Measurements from ENCODE around the gene DNAJA2.
"Not testable (repeated sequence)": the region's sequence is repeated elsewhere in the genome, so short reads cannot be mapped to it uniquely, and the experiment has no call there.

Gene DNAJA2

DNA sequence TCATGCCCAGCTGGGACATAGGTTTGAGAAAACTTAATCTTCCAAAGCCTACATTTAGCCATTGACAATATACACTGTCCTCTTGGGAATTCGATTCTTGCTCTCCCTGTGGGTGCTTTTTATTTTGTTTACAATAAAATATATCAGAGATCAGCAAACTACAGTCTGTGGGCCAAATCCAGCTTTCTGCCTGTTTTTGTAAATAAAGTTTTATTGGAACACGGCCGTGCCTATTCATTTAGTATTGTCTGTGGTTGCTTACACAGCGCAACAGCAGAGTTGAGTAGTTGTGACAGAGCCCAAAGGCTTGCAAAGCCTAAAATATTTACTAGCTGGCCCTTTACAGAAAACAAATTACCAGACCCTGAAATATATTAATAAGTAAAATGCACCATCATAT, 39.7 kb upstream of the DNAJA2 start:
- WGBS (ENCODE audit: insufficient coverage): no CpG with 5 or more reads among the region's 4 CpGs
- Histone ChIP-seq H3K27ac (ENCODE audit: insufficient read depth in 1 of 2, low read depth in 1 of 2, low read length in 2 of 2, poor library complexity in 1 of 2, severe bottlenecking in 2 of 2) (no peak overlapping the region), H3K36me3 (ENCODE audit: control insufficient read depth in 4 of 4, insufficient read depth in 4 of 4, low read length in 3 of 4) (no peaks in the 10 kb centered on the region), H3K4me1 (ENCODE audit: control extremely low read depth in 1 of 4, control insufficient read depth in 4 of 4, insufficient read depth in 4 of 4, low read length in 3 of 4) (peaks cover 5 to 22% (median 15%) of the 10 kb centered on the region in 4 experiments), H3K4me3 (ENCODE audit: control insufficient read depth in 1 of 7, extremely low read depth in 1 of 7, insufficient read depth in 4 of 7, low read depth in 2 of 7, low read length in 6 of 7) (no peak overlapping the region), H3K27me3 (replicated peaks in 2 of 5; ENCODE audit: control insufficient read depth in 4 of 5, insufficient read depth in 5 of 5, low read length in 4 of 5) (no peaks in the 10 kb centered on the region), H3K9me3 (ENCODE audit: control extremely low read depth in 1 of 5, control insufficient read depth in 4 of 5, insufficient read depth in 2 of 5, low read depth in 1 of 5, low read length in 4 of 5) (no peaks in the 10 kb centered on the region)
- no peak for DNase-seq
- POLR2A ChIA-PET: no interaction called here
- CTCF ChIA-PET: interaction anchor here (0.7 kb wide), 1 partner anchor 30 kb away, joined by 3 read pairs; no protein-coding TSS in a partner anchor

- DNase-seq; H3K27ac ChIP-seq (ENCODE audit: insufficient read depth in 1 of 2, low read depth in 1 of 2, low read length in 2 of 2, poor library complexity in 1 of 2, severe bottlenecking in 2 of 2); CTCF ChIA-PET; H3K9me3 ChIP-seq (ENCODE audit: control extremely low read depth in 1 of 5, control insufficient read depth in 4 of 5, insufficient read depth in 2 of 5, low read depth in 1 of 5, low read length in 4 of 5); H3K36me3 ChIP-seq (ENCODE audit: control insufficient read depth in 4 of 4, insufficient read depth in 4 of 4, low read length in 3 of 4); H3K4me1 ChIP-seq (ENCODE audit: control extremely low read depth in 1 of 4, control insufficient read depth in 4 of 4, insufficient read depth in 4 of 4, low read length in 3 of 4); POLR2A ChIA-PET; H3K27me3 ChIP-seq (replicated peaks in 2 of 5; ENCODE audit: control insufficient read depth in 4 of 5, insufficient read depth in 5 of 5, low read length in 4 of 5); H3K4me3 ChIP-seq (ENCODE audit: control insufficient read depth in 1 of 7, extremely low read depth in 1 of 7, insufficient read depth in 4 of 7, low read depth in 2 of 7, low read length in 6 of 7): not testable (repeated sequence)
- WGBS (ENCODE audit: insufficient coverage): no CpG with 5 or more reads among the region's 2 CpGs
Measured at GRCh38 chr16:47010812-47011211, 37.3 kb upstream of the DNAJA2 start.

GRCh38 chr16:47008612-47009011, 35.1 kb upstream of the DNAJA2 start:
- WGBS (ENCODE audit: insufficient coverage): 100% methylated on average over 1 of the region's 2 CpGs
- POLR2A ChIA-PET: no interaction called here
- Histone ChIP-seq H3K36me3 (ENCODE audit: control insufficient read depth in 4 of 4, insufficient read depth in 4 of 4, low read length in 3 of 4) (no peaks in the 10 kb centered on the region), H3K27me3 (replicated peaks in 2 of 5; ENCODE audit: control insufficient read depth in 4 of 5, insufficient read depth in 5 of 5, low read length in 4 of 5) (no peaks in the 10 kb centered on the region), H3K4me1 (ENCODE audit: control extremely low read depth in 1 of 4, control insufficient read depth in 4 of 4, insufficient read depth in 4 of 4, low read length in 3 of 4) (no peaks in the 10 kb centered on the region), H3K9me3 (ENCODE audit: control extremely low read depth in 1 of 5, control insufficient read depth in 4 of 5, insufficient read depth in 2 of 5, low read depth in 1 of 5, low read length in 4 of 5) (no peaks in the 10 kb centered on the region), H3K27ac (ENCODE audit: insufficient read depth in 1 of 2, low read depth in 1 of 2, low read length in 2 of 2, poor library complexity in 1 of 2, severe bottlenecking in 2 of 2) (no peak overlapping the region), H3K4me3 (ENCODE audit: control insufficient read depth in 1 of 7, extremely low read depth in 1 of 7, insufficient read depth in 4 of 7, low read depth in 2 of 7, low read length in 6 of 7) (no peak overlapping the region)
- CTCF ChIA-PET: interaction anchor here (1.3 kb wide), 1 partner anchor 14 kb away, joined by 4 read pairs; no protein-coding TSS in a partner anchor
- DNase-seq: no peak

DNA sequence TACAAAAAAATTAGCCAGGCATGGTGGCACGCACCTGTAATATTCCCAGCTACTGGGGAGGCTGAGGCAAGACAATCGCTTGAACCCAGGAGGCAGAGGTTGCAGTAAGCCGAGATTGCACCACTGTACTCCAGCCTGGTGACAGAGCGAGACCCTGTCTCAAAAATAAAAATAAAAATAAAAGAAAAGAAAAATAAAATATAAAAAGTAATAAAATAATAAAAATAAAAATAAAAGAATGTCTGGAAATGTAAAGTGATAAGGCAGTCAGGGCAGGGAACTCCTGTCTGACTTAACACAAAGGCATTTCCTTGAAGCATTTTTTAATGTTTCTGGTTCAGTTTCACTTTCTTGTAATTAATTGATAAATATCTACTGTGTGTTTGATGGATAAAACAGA, 34.7 kb upstream of the DNAJA2 start:
- 80% methylated on average over 1 of the region's 4 CpGs for WGBS (ENCODE audit: insufficient coverage)
- H3K9me3 ChIP-seq (ENCODE audit: control extremely low read depth in 1 of 5, control insufficient read depth in 4 of 5, insufficient read depth in 2 of 5, low read depth in 1 of 5, low read length in 4 of 5): no peaks in the 10 kb centered on the region
- CTCF ChIA-PET: interaction anchor here (1.3 kb wide), 1 partner anchor 14 kb away, joined by 4 read pairs; no protein-coding TSS in a partner anchor
- H3K4me1 ChIP-seq (ENCODE audit: control extremely low read depth in 1 of 4, control insufficient read depth in 4 of 4, insufficient read depth in 4 of 4, low read length in 3 of 4): no peaks in the 10 kb centered on the region
- H3K4me3 ChIP-seq (ENCODE audit: control insufficient read depth in 1 of 7, extremely low read depth in 1 of 7, insufficient read depth in 4 of 7, low read depth in 2 of 7, low read length in 6 of 7): no peak overlapping the region
- no peak overlapping the region for H3K27ac ChIP-seq (ENCODE audit: insufficient read depth in 1 of 2, low read depth in 1 of 2, low read length in 2 of 2, poor library complexity in 1 of 2, severe bottlenecking in 2 of 2)
- no peak for DNase-seq
- no peaks in the 10 kb centered on the region for H3K36me3 ChIP-seq (ENCODE audit: control insufficient read depth in 4 of 4, insufficient read depth in 4 of 4, low read length in 3 of 4)
- POLR2A ChIA-PET: no interaction called here
- no peaks in the 10 kb centered on the region for H3K27me3 ChIP-seq (replicated peaks in 2 of 5; ENCODE audit: control insufficient read depth in 4 of 5, insufficient read depth in 5 of 5, low read length in 4 of 5)

- DNase-seq: no peak
- Histone ChIP-seq H3K27me3 (replicated peaks in 2 of 5; ENCODE audit: control insufficient read depth in 4 of 5, insufficient read depth in 5 of 5, low read length in 4 of 5) (no peaks in the 10 kb centered on the region), H3K36me3 (ENCODE audit: control insufficient read depth in 4 of 4, insufficient read depth in 4 of 4, low read length in 3 of 4) (no peaks in the 10 kb centered on the region), H3K4me1 (ENCODE audit: control extremely low read depth in 1 of 4, control insufficient read depth in 4 of 4, insufficient read depth in 4 of 4, low read length in 3 of 4) (no peaks in the 10 kb centered on the region), H3K4me3 (ENCODE audit: control insufficient read depth in 1 of 7, extremely low read depth in 1 of 7, insufficient read depth in 4 of 7, low read depth in 2 of 7, low read length in 6 of 7) (no peak overlapping the region), H3K27ac (ENCODE audit: insufficient read depth in 1 of 2, low read depth in 1 of 2, low read length in 2 of 2, poor library complexity in 1 of 2, severe bottlenecking in 2 of 2) (no peak overlapping the region), H3K9me3 (ENCODE audit: control extremely low read depth in 1 of 5, control insufficient read depth in 4 of 5, insufficient read depth in 2 of 5, low read depth in 1 of 5, low read length in 4 of 5) (no peaks in the 10 kb centered on the region)
- CTCF ChIA-PET: no interaction called here
- POLR2A ChIA-PET: no interaction called here
- no CpG with 5 or more reads among the region's 2 CpGs for WGBS (ENCODE audit: insufficient coverage)
Measured at GRCh38 chr16:47004652-47005051, 31.2 kb upstream of the DNAJA2 start.

DNA sequence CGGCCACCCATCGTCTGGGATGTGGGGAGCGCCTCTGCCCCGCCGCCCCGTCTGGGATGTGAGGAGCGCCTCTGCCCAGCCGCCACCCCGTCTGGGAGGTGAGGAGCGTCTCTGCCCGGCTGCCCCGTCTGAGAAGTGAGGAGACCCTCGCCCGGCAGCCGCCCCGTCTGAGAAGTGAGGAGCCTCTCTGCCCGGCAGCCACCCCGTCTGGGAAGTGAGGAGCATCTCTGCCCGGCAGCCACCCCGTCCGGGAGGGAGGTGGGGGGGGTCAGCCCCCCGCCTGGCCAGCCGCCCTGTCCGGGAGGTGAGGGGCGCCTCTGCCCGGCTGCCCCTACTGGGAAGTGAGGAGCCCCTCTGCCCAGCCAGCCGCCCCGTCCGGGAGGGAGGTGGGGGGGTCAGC, 26.6 kb upstream of the DNAJA2 start:
- 100% methylated on average over 2 of the region's 29 CpGs for WGBS (ENCODE audit: insufficient coverage)
- DNase-seq; H3K27ac ChIP-seq (ENCODE audit: insufficient read depth in 1 of 2, low read depth in 1 of 2, low read length in 2 of 2, poor library complexity in 1 of 2, severe bottlenecking in 2 of 2); H3K36me3 ChIP-seq (ENCODE audit: control insufficient read depth in 4 of 4, insufficient read depth in 4 of 4, low read length in 3 of 4); CTCF ChIA-PET; H3K27me3 ChIP-seq (replicated peaks in 2 of 5; ENCODE audit: control insufficient read depth in 4 of 5, insufficient read depth in 5 of 5, low read length in 4 of 5); H3K9me3 ChIP-seq (ENCODE audit: control extremely low read depth in 1 of 5, control insufficient read depth in 4 of 5, insufficient read depth in 2 of 5, low read depth in 1 of 5, low read length in 4 of 5); H3K4me1 ChIP-seq (ENCODE audit: control extremely low read depth in 1 of 4, control insufficient read depth in 4 of 4, insufficient read depth in 4 of 4, low read length in 3 of 4); H3K4me3 ChIP-seq (ENCODE audit: control insufficient read depth in 1 of 7, extremely low read depth in 1 of 7, insufficient read depth in 4 of 7, low read depth in 2 of 7, low read length in 6 of 7); POLR2A ChIA-PET: not testable (repeated sequence)

GRCh38 chr16:46997844-46998243, 24.4 kb upstream of the DNAJA2 start:
- H3K27ac ChIP-seq (ENCODE audit: insufficient read depth in 1 of 2, low read depth in 1 of 2, low read length in 2 of 2, poor library complexity in 1 of 2, severe bottlenecking in 2 of 2): no peak overlapping the region
- DNase-seq: no peak
- ChIA-PET CTCF (no interaction called here), POLR2A (no interaction called here)
- 100% methylated on average over 1 of the region's 3 CpGs for WGBS (ENCODE audit: insufficient coverage)
- peaks cover 0 to 3% (median under 1%) of the 10 kb centered on the region in 5 experiments for H3K9me3 ChIP-seq (ENCODE audit: control extremely low read depth in 1 of 5, control insufficient read depth in 4 of 5, insufficient read depth in 2 of 5, low read depth in 1 of 5, low read length in 4 of 5)
- H3K4me3 ChIP-seq (ENCODE audit: control insufficient read depth in 1 of 7, extremely low read depth in 1 of 7, insufficient read depth in 4 of 7, low read depth in 2 of 7, low read length in 6 of 7): no peak overlapping the region
- no peaks in the 10 kb centered on the region for H3K27me3 ChIP-seq (replicated peaks in 2 of 5; ENCODE audit: control insufficient read depth in 4 of 5, insufficient read depth in 5 of 5, low read length in 4 of 5)
- peaks cover 0 to 2% (median 0%) of the 10 kb centered on the region in 4 experiments for H3K4me1 ChIP-seq (ENCODE audit: control extremely low read depth in 1 of 4, control insufficient read depth in 4 of 4, insufficient read depth in 4 of 4, low read length in 3 of 4)
- H3K36me3 ChIP-seq (ENCODE audit: control insufficient read depth in 4 of 4, insufficient read depth in 4 of 4, low read length in 3 of 4): no peaks in the 10 kb centered on the region
